HG02970 (cell line): Measurements from ENCODE around the gene IMPA2.

Experiments used
- ATAC-seq: cut with Tn5 transposase; IDR thresholded peaks from one replicate; pipeline ENCODE4 v1.9.1; 2021; ENCODE audit warnings: mild to moderate bottlenecking, moderate library complexity, moderate number of reproducible peaks; ENCODE audit not compliant: unreplicated experiment, low FRiP score

IMPA2 gene

GRCh38 chr18:12005538-12006487 is 24.5 kb downstream of the IMPA2 start:
- ATAC-seq, result no peak

- no peak for ATAC-seq
Observed at GRCh38 chr18:12006488-12006840, 25.2 kb downstream of the IMPA2 start.

GRCh38 chr18:12007063-12007462 is 25.8 kb downstream of the IMPA2 start:
- no peak for ATAC-seq

DNA sequence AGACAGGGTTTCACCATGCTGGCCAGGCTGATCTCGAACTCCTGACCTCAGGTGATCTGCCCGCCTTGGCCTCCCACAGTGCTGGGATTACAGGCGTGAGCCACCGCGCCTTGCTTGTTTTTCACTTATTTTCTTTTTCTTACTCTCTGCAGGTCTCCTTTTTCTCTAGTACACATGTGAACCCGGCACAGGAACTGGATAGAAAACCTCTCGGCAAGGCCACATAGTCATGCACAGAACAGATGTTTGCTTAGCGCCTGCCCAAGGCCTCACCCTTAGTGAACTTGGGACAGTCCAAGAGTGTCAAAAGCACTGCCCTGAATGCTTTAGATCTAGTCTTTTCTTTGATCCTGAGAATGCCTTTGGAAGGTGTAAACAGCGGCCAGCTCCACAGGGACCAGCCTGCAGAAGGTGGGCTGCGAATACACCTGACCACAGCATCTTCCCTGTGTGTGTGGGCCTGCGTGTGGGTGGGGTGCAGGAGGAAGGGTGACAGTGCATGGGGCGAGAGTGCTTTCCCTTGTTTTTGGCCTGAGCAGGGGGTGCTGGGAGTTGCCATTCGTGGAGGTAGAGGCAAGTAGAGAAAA is 27.0 kb downstream of the IMPA2 start:
- no peak for ATAC-seq

GRCh38 chr18:12008842-12009580 is 27.7 kb downstream of the IMPA2 start:
- ATAC-seq, result no peak

- ATAC-seq, result no peak
Observed at GRCh38 chr18:12009581-12010140, 28.4 kb downstream of the IMPA2 start.

DNA sequence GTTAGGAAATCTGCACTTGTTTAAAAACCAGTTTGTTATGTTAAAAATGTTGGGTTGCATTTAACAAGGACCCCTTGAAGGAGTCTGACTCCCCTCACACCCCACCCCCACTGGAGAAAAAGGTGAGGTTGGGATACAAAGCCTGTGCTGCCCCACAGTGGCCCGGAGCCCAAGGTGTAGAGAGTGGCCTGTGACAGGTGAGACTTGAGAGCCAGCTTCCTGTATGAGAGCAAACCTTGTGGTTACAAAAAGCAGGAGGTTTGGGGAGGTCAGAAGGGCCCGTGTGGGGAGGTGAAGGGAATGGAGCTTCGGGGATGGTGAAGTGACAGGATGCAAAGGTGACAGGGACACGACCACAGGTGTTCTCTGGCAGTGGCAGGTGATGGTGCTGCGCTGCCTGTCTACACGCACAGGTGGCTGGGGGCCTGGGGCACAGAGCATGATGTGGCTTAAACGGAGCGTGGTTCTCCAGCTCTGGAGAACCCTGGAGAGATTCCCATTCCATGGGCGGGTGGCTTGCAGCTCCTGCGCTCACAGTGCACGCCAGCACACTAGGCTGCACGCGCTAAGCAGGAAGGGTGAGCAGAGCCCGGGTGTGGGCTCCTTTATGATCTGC is 29.0 kb downstream of the IMPA2 start:
- ATAC-seq, result no peak

DNA sequence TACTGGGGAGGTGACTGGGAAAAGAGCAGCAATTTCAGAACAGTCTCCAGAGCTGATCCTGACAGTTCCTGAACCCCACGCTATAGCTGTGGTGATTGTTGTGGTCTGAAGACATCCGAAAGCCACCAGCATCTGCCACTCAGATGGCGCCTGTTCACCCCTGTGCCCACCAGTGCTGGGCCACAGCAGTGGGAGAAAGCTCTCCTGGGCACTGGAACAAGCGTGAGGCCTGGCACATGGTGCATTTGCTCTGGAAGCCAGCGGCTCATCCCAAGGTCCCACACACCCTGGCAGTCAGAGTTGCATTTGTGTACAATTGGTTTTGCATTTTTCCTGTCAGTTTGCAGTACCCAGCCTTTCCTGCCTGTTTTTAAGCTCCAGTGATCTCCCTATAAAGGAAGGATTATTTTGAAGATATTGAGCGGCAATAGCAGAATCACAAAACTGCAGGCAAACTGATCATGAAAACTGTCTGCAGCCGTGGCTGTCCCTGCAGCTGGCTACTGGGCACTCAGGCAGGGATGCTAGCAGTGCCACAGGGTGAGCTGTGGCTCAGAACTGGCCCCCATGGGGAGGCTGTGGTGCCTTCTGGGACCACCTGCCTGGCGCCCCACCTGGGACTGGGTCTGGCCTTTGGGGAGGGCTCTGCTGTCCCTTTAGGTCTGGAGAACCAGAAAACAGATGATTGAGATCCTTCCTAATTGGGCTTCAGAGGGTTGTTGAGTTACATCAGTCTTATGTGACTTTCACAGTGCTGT is 30.1 kb downstream of the IMPA2 start:
- no peak for ATAC-seq

DNA sequence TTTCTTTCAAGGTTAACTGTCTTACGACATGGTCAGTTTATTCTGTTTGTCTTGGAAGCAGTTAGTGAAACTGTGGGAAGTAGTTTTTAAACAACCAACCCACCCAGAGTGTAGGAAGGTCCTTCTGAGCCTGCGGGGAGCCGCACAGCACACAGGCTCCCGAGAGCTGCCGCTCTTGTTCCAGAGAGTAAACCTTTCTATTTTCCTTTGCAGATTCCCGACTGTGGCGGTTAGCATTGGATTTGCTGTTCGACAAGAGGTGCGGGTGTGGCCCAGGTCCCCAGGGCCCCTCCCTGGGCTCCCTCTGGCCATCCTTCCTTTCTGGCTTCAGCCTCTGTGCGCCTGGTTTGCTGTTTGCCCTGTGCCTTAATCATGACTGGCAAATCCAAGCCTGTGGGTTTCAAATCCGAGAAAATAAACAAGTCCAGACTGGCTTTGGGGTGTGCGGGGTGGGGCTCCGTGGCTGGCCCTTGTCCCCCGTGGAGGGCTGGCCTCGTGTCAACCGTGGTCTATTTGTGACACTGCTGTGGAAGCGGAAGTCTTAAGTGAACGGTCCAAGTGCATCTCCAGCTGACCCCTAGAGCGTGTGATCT is 30.7 kb downstream of the IMPA2 start:
- ATAC-seq, result no peak

- no peak for ATAC-seq
Observed at GRCh38 chr18:12012697-12013096, 31.4 kb downstream of the IMPA2 start.

DNA sequence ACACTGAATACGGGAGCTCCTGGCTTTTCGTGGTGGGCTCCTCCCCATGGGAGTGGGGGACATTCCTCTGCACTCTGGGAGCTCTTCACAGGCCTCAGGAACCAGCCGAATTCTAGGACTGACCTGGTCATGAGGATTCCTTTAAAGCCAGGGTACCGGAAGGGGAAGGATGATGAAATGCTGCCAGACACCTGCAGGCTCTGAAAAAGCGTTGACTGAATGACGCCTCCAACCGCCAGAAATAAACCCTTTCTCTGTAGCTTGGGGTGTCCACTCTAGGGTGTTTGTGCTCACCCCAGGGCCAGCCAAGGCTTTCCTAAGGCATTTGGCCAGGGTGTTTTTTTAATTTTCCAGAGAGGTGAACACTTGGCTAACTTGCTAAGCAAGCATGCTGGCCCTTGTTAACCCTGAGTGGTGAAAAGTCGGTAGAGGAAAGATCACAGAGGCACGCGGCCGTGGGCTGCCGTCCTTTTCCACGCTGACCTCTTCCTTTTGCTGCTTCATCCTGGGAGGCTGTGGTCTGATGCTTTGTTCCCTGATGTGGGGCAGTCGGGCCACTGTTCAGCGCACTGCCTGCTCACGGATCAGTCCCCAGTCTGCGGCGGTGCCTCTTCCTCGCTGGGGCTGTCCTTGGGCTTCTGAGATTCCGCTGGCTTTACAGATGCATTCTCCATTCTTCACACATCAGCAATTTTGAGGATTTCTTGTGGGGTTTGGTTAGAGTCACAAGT is 32.0 kb downstream of the IMPA2 start:
- ATAC-seq, result no peak

GRCh38 chr18:12014086-12014485 is 32.8 kb downstream of the IMPA2 start:
- ATAC-seq, result no peak

GRCh38 chr18:12014521-12015415 is 33.5 kb downstream of the IMPA2 start:
- ATAC-seq, result no peak

DNA sequence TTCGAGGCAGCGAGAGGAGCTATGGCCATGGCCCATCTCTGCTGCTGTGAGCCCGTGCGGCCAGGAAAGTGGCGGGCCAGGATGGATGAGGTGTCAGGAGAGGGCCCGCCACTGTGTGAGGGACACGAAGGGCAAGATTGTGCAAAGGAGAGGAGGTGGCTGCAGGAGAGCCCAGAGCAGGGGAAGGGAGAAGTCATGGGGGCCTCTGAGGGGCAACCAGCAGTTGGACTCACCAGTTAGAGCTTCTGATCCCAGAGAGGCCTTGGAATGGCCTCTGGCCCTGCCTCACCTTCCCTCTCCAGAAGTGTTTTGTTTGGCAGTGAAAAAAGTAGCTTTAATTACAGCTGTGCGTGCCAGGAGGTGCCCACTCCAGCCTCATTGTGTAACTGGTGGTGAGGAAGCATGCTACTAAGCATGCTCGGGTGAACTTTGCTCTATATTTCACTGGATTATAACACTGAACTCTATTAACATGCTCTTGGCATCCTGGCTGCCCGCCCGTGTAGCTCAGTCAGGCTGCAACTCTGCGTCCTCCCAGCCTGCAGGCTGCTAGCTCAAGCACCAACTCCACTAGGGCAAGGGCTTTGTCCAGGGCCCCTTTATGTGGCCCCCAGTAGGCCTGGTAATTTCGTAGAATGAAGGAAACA is 34.2 kb downstream of the IMPA2 start:
- no peak for ATAC-seq

DNA sequence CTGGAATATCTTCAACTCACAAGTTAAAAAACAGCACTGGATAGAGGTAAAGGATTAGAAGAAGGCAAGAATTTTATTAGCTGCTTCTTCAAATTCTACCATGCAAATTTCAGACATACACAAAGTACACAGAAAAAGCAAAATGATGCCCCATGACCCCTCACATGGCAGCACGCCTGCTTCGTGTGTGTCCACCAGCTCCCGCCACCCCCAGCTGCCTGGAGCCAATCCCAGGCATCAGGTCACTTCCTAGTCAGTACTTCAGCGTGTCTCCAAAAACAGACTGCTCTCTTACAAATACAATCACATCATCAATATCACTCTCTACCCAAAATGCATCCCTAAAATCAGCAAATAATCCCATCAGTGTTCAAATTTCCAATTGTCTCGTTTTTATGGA is 35.8 kb downstream of the IMPA2 start:
- ATAC-seq, result no peak

- no peak for ATAC-seq
Observed at GRCh38 chr18:12018861-12019260, 37.6 kb downstream of the IMPA2 start.

- ATAC-seq, result no peak
Observed at GRCh38 chr18:12021077-12021476, 39.8 kb downstream of the IMPA2 start.
